GM13977 (cell line): ENCODE data around the gene POU2F2.

Source experiments
- DNase-seq: peaks from one replicate; pipeline ENCODE4 v3.0.0; 2012; ENCODE audit warnings: low spot score
- CTCF ChIP-seq: IDR thresholded peaks from 2 replicates; pipeline ENCODE4 v1.5.1; 2012; ENCODE audit warnings: mild to moderate bottlenecking, control low read depth; ENCODE audit not compliant: insufficient read depth; ENCODE audit errors: extremely low read depth, missing control alignments
- in situ Hi-C: fragments of 300-500 bp; cut with MboI; formaldehyde crosslinking; loops from one replicate; pipeline ENCODE4 v1.12.0; 2022; ENCODE audit warnings: low sequenced_read_pairs, low pct_unique_long_range_greater_than_20kb, mixed read lengths, inconsistent platforms; ENCODE audit not compliant: unreplicated experiment

POU2F2 gene

GRCh38 chr19:42156571-42156970 lies 24.3 kb upstream of the POU2F2 start:
- no peak for TF ChIP-seq CTCF
- in situ Hi-C loops: no loop called here
- DNase-seq: no peak

- in situ Hi-C loops: no loop called here
- no peak for DNase-seq
- no peak for TF ChIP-seq CTCF
These were observed 23.6 kb upstream of the POU2F2 start for GRCh38 chr19:42155796-42156195.

GRCh38 chr19:42154471-42155323 lies 22.5 kb upstream of the POU2F2 start:
- no peak for TF ChIP-seq CTCF
- peak; percentile 59 for DNase-seq
- in situ Hi-C loops: no loop called here

GRCh38 chr19:42153672-42154433 lies 21.6 kb upstream of the POU2F2 start:
- in situ Hi-C loops: no loop called here
- no peak for TF ChIP-seq CTCF
- DNase-seq: no peak

- DNase-seq: no peak
- in situ Hi-C loops: no loop called here
- no peak for TF ChIP-seq CTCF
These were observed 20.8 kb upstream of the POU2F2 start for GRCh38 chr19:42152910-42153671.

GRCh38 chr19:42151782-42152684 lies 19.8 kb upstream of the POU2F2 start:
- no peak for DNase-seq
- TF ChIP-seq CTCF: no peak
- in situ Hi-C loops: no loop called here
